HepG2 (cell line): Measurements from ENCODE around the gene KIZ. TPM values are rescaled to one million over a fixed set of nuclear protein-coding genes. Genes with fewer than 3 reads are reported as not detected.

Source experiments
- CBX1 ChIP-seq: IDR thresholded peaks from one replicate; pipeline ENCODE4 v1.6.1; 2016; ENCODE audit warnings: antibody characterized with exemption, low read depth
- ELF1 ChIP-seq: sonication (generic); formaldehyde crosslinking; IDR thresholded peaks from 2 replicates; pipeline ENCODE4 v1.4.0; 2020; ENCODE audit warnings: missing genetic modification reagents
- FOXM1 ChIP-seq: sonication (generic); formaldehyde crosslinking; IDR thresholded peaks from 2 replicates; pipeline ENCODE4 v1.5.0; 2020; ENCODE audit warnings: missing genetic modification reagents
- HMGA1 ChIP-seq: sonication (generic); formaldehyde crosslinking; conservative IDR thresholded peaks from 2 replicates; pipeline ENCODE4 v1.4.0; 2020; ENCODE audit warnings: missing genetic modification reagents
- MAFG ChIP-seq: sonication (generic); formaldehyde crosslinking; IDR thresholded peaks from 2 replicates; pipeline ENCODE4 v1.5.1; 2020; ENCODE audit warnings: mild to moderate bottlenecking, missing genetic modification reagents
- TCF7 ChIP-seq: sonication (generic); IDR thresholded peaks from 2 replicates; pipeline ENCODE4 v1.6.1; 2016; ENCODE audit warnings: antibody characterized with exemption, low read depth
- ZBTB37 ChIP-seq: sonication (generic); formaldehyde crosslinking; IDR thresholded peaks from 2 replicates; pipeline ENCODE4 v1.4.0; 2020; ENCODE audit warnings: mild to moderate bottlenecking, missing genetic modification reagents
- ZBTB38 ChIP-seq: sonication (generic); formaldehyde crosslinking; IDR thresholded peaks from 2 replicates; pipeline ENCODE4 v1.5.1; 2020; ENCODE audit warnings: mild to moderate bottlenecking, missing genetic modification reagents
- ZFP62 ChIP-seq: sonication (generic); formaldehyde crosslinking; IDR thresholded peaks from 2 replicates; pipeline ENCODE4 v1.4.0; 2020; ENCODE audit warnings: missing genetic modification reagents
- ZNF513 ChIP-seq: sonication (generic); formaldehyde crosslinking; conservative IDR thresholded peaks from 2 replicates; pipeline ENCODE4 v1.5.0; 2020; ENCODE audit warnings: missing genetic modification reagents
- ZNF678 ChIP-seq: sonication (generic); formaldehyde crosslinking; IDR thresholded peaks from 2 replicates; pipeline ENCODE4 v1.4.0; 2020; ENCODE audit warnings: mild to moderate bottlenecking, missing genetic modification reagents
- ZNF790 ChIP-seq: sonication (generic); formaldehyde crosslinking; IDR thresholded peaks from 2 replicates; pipeline ENCODE4 v1.8.0; 2022; ENCODE audit warnings: missing genetic modification reagents, mild to moderate bottlenecking, borderline replicate concordance
- polyA plus RNA-seq, 8 experiments: library from polyadenylated mRNA; depleted of rRNA in 3 of 8; stranded (reverse) in 7 of 8; unstranded in 1 of 8; fragments of >200 nt; fragmentation: Illumina TruSeq in 4 of 8; extraction: Trizol in 4 of 8; gene quantifications; 2 replicates each; pipeline versions ENCODE4 v1.2.1 to v1.2.3, GENCODE V29; 2011 to 2016; ENCODE audit warnings: low read depth in 4 of 8, missing spikeins in 1 of 8, mixed read lengths in 1 of 8; ENCODE audit not compliant: insufficient read depth in 1 of 8
- total RNA-seq, 5 experiments: library from RNA; depleted of rRNA; stranded (reverse); fragments of >200 nt; fragmentation: Illumina TruSeq; extraction: Trizol; gene quantifications; 2 replicates each; pipeline ENCODE4 v1.2.3, GENCODE V29; 2016; ENCODE audit warnings: low read depth in 1 of 5
- TF ChIP-seq, protein P1 (sequence below): sonication (generic); formaldehyde crosslinking; IDR thresholded peaks from 2 replicates; pipeline ENCODE4 v1.4.0; 2020; ENCODE audit warnings: missing genetic modification reagents
- TF ChIP-seq, protein P2 (sequence below): IDR thresholded peaks from 2 replicates; pipeline ENCODE4 v1.6.1; 2016; ENCODE audit warnings: low read depth
- TF ChIP-seq, protein P3 (sequence below): sonication (generic); formaldehyde crosslinking; IDR thresholded peaks from 2 replicates; pipeline ENCODE4 v1.4.0; 2020; ENCODE audit warnings: missing genetic modification reagents, borderline replicate concordance

KIZ gene
- total and polyA plus RNA-seq, 2 of the 13 experiments (the other 11 are each of a cell fraction or from before 2014, with no cell fraction given), result 46.3 to 114 TPM

GRCh38 chr20:21077809-21078345 is 48.0 kb upstream of the KIZ start (continued):
- TF ChIP-seq ZNF513, result no peak
- TF ChIP-seq ZBTB37 (CRISPR knock-in tag), result no peak
- TF ChIP-seq ZFP62, result no peak
- TF ChIP-seq ELF1 (CRISPR knock-in tag), result no peak
- no peak for TF ChIP-seq MAFG (CRISPR knock-in tag)
- TF ChIP-seq, protein P1, sequence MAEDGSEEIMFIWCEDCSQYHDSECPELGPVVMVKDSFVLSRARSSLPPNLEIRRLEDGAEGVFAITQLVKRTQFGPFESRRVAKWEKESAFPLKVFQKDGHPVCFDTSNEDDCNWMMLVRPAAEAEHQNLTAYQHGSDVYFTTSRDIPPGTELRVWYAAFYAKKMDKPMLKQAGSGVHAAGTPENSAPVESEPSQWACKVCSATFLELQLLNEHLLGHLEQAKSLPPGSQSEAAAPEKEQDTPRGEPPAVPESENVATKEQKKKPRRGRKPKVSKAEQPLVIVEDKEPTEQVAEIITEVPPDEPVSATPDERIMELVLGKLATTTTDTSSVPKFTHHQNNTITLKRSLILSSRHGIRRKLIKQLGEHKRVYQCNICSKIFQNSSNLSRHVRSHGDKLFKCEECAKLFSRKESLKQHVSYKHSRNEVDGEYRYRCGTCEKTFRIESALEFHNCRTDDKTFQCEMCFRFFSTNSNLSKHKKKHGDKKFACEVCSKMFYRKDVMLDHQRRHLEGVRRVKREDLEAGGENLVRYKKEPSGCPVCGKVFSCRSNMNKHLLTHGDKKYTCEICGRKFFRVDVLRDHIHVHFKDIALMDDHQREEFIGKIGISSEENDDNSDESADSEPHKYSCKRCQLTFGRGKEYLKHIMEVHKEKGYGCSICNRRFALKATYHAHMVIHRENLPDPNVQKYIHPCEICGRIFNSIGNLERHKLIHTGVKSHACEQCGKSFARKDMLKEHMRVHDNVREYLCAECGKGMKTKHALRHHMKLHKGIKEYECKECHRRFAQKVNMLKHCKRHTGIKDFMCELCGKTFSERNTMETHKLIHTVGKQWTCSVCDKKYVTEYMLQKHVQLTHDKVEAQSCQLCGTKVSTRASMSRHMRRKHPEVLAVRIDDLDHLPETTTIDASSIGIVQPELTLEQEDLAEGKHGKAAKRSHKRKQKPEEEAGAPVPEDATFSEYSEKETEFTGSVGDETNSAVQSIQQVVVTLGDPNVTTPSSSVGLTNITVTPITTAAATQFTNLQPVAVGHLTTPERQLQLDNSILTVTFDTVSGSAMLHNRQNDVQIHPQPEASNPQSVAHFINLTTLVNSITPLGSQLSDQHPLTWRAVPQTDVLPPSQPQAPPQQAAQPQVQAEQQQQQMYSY (CRISPR knock-in tag), result no peak
- no peak for TF ChIP-seq HMGA1 (CRISPR knock-in tag)
- TF ChIP-seq, protein P2, sequence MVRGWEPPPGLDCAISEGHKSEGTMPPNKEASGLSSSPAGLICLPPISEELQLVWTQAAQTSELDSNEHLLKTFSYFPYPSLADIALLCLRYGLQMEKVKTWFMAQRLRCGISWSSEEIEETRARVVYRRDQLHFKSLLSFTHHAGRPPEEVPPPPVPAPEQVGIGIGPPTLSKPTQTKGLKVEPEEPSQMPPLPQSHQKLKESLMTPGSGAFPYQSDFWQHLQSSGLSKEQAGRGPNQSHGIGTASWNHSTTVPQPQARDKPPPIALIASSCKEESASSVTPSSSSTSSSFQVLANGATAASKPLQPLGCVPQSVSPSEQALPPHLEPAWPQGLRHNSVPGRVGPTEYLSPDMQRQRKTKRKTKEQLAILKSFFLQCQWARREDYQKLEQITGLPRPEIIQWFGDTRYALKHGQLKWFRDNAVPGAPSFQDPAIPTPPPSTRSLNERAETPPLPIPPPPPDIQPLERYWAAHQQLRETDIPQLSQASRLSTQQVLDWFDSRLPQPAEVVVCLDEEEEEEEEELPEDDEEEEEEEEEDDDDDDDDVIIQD (CRISPR knock-in tag), result 0 out of 2 replicates have a peak, but pooled peaks have one; percentile 33
- TF ChIP-seq ZBTB38 (CRISPR knock-in tag), result no peak
- no peak for TF ChIP-seq FOXM1 (CRISPR knock-in tag)
- TF ChIP-seq TCF7, result peak; percentile 100
- TF ChIP-seq, protein P3, sequence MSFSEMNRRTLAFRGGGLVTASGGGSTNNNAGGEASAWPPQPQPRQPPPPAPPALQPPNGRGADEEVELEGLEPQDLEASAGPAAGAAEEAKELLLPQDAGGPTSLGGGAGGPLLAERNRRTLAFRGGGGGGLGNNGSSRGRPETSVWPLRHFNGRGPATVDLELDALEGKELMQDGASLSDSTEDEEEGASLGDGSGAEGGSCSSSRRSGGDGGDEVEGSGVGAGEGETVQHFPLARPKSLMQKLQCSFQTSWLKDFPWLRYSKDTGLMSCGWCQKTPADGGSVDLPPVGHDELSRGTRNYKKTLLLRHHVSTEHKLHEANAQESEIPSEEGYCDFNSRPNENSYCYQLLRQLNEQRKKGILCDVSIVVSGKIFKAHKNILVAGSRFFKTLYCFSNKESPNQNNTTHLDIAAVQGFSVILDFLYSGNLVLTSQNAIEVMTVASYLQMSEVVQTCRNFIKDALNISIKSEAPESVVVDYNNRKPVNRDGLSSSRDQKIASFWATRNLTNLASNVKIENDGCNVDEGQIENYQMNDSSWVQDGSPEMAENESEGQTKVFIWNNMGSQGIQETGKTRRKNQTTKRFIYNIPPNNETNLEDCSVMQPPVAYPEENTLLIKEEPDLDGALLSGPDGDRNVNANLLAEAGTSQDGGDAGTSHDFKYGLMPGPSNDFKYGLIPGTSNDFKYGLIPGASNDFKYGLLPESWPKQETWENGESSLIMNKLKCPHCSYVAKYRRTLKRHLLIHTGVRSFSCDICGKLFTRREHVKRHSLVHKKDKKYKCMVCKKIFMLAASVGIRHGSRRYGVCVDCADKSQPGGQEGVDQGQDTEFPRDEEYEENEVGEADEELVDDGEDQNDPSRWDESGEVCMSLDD (CRISPR knock-in tag), result no peak
- no peak for TF ChIP-seq ZNF678 (CRISPR knock-in tag)
- no peak for TF ChIP-seq CBX1
- TF ChIP-seq ZNF790 (CRISPR knock-in tag), result no peak
